HG03565 (cell line): ENCODE measurements around the gene ARHGEF40.

Experiments
- ATAC-seq: cut with Tn5 transposase; IDR thresholded peaks from one replicate; pipeline ENCODE4 v1.9.1; 2021; ENCODE audit warnings: mild to moderate bottlenecking, moderate library complexity; ENCODE audit not compliant: unreplicated experiment

Gene ARHGEF40

DNA sequence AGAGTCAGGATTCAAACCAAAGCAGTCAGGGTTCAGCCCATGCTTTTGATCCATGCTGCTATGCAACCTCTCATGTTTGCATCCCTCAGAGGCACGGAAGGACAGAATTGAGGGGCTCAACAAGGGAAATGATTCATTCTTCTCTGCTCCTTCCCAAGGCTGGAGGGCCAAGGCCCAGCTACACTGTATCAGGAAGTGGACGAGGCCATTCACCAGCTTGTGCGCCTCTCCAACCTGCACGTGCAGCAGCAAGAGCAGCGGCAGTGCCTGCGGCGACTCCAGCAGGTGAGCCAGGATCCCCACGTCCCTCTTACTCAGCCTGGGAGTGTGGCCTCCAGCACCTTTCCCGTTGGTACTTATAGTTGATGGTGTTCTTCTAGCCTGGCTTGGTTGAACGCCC is 8.6 kb downstream of the ARHGEF40 start:
- no peak for ATAC-seq

DNA sequence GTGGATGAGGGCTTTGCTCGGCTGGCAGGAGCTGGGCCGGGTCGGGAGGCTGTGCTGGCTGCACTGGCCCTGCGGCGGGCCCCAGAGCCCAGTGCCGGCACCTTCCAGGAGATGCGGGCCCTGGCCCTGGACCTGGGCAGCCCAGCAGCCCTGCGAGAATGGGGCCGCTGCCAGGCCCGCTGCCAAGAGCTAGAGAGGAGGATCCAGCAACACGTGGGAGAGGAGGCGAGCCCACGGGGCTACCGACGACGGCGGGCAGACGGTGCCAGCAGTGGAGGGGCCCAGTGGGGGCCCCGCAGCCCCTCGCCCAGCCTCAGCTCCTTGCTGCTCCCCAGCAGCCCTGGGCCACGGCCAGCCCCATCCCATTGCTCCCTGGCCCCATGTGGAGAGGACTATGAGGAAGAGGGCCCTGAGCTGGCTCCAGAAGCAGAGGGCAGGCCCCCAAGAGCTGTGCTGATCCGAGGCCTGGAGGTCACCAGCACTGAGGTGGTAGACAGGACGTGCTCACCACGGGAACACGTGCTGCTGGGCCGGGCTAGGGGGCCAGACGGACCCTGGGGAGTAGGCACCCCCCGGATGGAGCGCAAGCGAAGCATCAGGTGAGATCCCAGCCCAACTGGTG is 11.5 kb downstream of the ARHGEF40 start:
- ATAC-seq = no peak

DNA sequence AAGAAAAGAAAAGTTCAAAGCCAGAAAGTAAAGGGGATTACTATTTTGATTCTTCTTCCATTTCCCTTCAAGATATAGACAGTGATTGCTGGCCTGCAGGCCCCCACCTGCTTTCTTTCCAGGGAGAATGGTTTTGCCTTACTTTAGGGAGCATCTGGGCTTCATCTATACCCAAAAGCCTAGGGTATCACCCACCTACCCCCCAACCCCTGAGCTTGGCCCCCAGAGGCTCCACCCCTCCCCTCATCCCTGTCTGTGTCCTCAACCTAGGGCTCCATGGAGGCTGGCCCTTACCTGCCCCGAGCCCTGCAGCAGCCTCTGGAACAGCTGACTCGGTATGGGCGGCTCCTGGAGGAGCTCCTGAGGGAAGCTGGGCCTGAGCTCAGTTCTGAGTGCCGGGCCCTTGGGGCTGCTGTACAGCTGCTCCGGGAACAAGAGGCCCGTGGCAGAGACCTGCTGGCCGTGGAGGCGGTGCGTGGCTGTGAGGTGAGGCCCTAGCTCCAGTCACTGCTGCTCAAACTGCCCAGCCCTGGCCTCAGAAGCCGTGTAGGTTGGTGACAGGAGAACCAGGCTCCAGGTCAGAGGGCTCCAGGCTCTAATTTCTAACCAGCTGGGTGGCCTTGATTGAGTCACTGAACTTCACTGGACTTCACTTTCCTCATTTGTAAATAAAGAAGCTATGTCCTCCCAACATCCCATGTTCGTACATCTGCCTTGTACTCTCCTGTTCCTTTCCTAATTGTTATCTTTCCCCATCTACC is 13.6 kb downstream of the ARHGEF40 start:
- no peak for ATAC-seq

DNA sequence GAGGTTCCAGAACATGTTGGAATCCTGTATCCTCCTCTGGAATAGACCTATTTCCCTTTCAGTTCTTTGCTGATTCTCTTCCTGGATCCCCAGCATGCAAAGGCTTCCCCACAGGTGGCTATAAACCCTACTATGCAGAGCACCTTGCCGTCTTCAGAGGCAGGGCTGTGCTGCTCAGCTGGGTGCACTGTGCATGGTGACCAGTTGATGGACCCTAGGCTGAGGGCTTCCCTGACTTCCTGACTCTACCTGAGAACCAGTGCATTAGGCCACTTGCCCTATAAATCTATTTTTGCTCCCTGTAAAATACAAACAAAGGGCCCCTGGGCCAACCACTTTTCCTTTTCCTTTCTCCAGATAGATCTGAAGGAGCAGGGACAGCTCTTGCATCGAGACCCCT is 14.3 kb downstream of the ARHGEF40 start:
- ATAC-seq = no peak

DNA sequence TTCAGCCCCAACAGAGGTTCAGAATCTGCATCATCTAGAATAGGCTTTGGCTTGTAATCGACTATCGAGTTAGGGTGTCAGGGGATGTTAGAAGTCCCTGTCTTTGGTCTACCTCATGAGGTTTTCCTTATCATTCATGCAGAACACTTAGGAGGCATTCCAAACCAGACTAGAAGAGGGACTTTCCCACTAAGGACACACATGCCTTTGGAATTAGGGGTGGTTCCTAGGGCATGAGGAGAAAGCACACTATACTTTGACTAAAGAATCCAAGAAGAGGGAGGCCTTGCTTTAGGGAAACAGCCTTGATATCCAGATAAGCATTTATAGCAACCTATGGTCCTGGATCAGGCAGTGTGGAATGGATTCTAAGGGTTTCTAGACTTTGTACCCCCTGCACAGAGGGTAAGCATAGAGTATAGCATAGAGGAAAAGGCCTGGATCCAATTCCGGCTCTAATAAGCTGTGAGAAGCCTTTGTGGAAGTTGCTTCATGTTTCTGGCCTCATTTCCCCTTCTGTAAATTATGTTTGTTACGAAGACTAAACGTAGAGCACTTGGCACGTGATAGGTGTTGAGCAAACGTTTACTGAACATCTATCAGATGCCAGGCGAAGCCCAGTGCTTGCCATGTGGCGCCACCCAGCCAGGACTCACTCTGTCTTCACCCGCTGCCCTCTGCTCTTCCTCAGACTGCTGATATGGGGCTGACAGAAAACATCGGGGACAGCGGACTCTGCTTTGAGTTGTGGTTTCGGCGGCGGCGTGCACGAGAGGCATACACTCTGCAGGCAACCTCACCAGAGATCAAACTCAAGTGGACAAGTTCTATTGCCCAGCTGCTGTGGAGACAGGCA is 15.1 kb downstream of the ARHGEF40 start:
- ATAC-seq = no peak

DNA sequence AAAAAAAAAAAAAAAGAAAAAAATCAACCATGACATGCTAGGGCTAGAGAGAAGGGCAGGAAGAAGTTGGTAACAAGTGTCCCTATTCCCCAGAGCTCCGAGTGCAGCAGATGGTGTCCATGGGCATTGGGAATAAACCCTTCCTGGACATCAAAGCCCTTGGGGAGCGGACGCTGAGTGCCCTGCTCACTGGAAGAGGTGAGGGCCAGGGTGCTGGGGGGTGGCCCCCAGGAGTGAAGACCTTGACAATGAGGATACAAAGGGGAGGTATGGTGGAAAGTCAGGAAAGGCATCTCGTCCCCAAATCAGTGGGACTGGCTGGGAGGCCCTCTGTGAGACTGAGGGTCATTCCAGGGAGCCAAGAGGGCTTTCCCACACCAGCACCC is 16.8 kb downstream of the ARHGEF40 start:
- ATAC-seq = no peak

DNA sequence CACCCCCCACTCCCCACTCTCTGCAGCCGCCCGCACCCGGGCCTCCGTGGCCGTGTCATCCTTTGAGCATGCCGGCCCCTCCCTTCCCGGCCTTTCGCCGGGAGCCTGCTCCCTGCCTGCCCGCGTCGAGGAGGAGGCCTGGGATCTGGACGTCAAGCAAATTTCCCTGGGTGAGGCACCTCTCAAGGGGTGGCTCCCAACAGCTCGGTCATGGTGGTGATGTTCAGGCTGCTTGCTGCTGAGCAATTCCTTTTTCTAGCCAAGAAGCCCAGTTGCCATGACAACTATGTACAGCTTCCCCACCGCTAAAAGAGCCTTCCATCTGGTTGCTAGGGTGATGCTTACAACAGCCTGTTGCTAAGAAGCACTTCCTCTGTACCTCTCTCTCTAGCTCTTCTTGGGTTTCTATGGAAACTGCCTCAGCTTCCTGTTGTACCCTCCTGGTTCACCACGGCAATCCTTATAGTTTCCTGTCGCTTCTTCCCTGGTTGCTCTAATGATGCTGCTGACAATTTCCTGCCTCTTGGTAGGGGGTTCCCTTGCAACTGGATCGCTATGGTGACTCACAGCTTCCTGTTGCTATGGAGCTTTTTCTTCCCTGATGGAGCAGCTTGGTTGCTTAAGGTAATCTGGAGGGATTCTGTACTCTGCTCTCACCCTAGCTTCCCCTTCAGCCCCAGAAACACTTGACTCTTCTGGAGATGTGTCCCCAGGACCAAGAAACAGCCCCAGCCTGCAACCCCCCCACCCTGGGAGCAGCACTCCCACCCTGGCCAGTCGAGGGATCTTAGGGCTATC is 17.4 kb downstream of the ARHGEF40 start:
- peak; percentile 57 for ATAC-seq

DNA sequence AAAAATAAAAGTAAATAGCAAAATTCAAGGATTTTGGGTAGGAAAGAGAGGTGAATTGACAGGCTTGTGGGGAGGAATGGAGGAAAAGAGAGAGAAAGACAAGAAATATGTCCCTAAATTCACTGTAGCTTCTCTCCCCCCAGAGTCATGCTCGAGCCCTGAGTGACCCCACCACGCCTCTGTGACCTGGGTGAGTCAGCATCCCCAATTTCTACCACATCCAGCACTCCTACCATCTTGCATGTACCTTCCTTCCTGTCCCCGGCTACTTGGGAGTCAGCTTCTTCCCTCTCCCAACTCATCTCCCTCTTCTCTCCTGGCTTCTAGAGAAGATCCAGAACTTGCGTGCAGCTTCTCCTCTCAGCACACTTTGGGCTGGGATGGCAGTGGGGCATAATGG is 18.6 kb downstream of the ARHGEF40 start:
- ATAC-seq = no peak

DNA sequence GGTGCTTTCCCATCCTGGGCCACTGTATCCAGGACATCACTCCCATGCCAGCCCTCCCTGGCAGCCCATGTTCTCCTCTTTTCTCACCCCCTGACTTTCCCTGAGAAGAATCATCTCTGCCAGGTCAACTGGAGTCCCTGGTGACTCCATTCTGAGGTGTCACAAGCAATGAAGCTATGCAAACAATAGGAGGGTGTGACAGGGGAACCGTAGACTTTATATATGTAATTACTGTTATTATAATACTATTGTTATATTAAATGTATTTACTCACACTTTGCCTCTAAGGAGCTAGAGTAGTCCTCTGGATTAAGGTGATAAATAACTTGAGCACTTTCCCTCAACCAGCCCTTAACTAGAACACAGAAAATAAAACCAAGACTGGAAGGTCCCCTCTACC is 19.2 kb downstream of the ARHGEF40 start:
- no peak for ATAC-seq

DNA sequence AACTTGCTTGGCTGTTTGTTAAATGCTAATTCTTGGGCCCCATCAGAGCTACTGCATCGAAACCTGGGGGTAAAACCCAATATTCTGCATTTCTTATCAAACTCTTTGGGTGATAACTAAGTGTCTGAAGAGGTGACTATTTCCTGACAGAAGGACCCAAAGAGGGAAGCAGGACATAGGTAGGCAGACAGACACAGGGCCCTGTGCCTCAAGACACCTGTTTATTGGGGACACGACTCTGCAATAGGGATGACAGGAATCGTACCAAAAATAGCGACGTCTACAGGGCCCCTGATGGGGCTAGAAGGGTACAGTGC is 19.7 kb downstream of the ARHGEF40 start:
- ATAC-seq = no peak

DNA sequence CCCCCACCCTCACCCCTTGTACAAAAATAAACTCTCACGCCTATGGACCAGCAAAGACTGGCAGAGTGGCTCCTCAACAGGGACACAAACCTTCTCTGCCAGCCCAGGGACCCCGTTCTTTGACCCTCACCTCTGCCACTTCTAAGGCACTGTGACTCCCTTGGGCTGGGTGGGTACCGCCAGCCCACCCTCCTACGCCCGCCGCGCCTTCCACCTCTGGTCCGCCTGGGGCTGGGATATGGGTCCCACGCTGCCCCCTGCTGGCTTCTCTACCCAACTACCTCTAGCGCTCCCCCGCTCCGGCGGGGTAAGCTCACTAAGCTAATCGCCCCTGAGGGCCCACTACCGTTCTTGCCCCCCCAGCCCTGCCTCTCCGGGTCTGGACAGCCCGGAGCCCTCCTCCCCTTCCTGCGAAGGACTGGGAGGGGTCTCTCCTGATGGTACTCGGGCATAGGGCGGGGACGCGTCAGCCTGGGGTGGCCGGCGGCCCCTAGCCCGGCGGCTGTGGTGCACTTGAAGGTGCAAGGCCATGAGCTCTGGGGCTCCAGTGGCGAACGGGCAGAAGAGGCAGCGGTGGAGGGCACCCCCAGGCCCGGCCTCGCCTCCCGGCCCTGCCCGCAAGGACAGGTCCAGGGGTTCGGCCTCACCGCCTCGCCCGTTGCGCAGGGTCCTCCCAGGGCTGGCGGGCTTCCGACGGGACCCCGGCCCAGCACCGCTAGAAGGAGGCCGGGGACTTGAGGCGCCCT is 20.3 kb downstream of the ARHGEF40 start:
- ATAC-seq = no peak

DNA sequence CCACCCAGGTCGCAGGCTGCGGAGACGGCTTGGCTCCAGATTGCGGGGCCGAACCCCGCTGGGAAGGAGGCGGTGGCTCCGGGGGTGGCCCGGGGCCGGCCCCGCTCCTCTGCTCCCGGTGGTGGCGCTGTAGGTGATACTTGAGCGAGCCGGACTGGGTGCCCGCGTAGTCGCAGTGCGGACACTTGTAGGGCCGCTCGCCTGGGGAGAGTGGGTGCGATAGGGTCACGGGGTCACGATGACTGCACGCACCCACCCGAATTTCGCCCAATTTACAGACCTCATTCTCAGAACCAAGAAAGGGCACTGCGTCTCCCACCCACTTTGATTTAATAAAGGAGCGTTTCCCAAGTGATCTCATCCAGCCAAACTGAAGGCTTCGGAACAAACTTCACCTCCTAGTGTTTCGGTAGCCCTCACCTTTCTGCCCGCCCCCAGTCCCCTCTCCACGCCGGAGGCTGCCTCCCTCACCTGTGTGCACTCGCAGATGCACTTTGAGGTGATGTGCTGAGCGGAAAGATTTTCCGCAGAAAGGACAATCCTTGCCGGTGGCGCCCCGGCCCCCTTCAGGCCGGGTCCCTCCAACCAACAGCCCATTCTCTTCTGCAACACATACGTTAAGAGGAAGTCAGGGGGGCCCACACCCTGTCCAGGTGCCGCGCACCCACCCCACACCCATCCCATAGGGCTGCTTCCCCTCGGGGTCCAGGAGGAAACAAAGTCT is 21.0 kb downstream of the ARHGEF40 start:
- no peak for ATAC-seq

DNA sequence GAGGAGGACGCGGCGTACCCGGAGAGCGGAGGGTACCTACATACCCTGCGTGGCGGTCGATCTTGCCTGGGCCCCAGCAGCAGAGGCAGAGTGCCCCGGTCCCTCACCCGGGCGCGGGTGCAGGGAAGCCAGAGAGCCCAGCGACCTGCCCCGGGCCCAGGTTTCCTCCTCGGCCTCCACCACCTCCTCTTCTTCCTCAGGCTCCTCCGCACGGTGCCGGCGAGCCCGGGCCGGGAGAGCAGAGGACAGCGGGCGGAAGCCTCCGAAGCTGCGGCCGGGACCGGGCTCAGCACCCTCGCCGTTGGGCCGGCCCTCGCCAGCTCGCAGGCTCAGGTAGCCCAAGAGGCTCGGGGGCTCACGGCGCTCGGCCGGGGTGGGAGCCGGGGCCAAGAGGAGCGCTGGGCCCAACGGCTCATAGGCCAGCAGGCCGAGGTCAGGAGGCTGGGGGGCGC is 21.7 kb downstream of the ARHGEF40 start:
- ATAC-seq = no peak

DNA sequence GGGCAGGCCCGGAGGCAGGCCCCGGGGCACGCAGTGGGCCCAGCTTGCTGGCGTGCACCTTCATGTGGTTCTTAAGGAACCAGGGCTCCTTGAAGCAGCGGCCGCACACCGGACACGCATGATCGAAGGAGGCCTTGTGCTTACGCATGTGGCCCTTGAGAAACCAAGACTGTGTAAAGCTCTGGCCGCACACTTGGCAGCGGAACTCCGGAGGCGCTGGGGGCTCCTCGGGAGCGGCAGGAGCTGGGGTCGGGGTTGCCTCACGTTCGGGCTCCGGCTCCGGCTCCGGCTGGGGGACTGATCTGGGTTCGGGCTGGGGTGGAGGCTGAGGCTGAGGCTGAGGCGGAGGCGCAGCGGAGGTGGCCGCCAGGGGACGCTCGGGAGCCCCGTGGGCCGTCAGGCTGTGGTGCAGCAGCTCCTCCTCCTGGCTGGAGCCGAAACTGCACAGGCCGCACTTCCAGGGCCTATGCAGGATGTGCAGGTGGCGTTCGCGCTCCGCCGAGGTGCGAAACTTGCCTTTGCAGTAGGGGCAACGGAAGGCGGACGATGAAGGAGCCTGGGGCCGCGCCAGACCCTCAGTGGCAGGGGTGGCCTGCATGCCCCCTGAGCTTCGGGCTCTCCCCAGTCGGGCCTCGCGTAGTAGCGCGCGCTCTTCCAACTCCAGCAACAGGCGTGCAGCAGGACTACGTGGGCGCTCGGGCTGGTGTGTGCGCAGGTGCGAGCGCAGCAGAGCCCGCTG is 22.3 kb downstream of the ARHGEF40 start:
- peak; percentile 78 for ATAC-seq

DNA sequence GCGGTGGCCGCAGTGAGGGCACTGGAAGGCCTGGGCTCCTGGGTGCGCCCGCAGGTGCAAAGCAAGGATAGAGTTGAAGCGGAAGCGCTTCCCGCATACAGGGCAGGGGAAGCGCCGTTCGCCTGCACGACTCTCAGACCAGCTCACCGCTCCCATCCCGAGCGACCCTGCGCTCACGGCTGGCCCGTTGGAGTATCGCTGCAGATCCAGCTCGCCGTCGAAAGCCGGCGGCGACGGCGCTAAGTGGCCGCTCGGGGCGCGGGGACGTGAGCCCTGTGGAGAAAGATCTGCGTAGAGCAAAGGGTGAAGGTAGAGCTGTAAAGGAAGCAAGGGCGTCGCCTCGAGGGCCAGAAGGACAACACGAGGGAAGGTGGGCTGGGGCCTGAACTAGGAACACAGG is 22.9 kb downstream of the ARHGEF40 start:
- no peak for ATAC-seq

DNA sequence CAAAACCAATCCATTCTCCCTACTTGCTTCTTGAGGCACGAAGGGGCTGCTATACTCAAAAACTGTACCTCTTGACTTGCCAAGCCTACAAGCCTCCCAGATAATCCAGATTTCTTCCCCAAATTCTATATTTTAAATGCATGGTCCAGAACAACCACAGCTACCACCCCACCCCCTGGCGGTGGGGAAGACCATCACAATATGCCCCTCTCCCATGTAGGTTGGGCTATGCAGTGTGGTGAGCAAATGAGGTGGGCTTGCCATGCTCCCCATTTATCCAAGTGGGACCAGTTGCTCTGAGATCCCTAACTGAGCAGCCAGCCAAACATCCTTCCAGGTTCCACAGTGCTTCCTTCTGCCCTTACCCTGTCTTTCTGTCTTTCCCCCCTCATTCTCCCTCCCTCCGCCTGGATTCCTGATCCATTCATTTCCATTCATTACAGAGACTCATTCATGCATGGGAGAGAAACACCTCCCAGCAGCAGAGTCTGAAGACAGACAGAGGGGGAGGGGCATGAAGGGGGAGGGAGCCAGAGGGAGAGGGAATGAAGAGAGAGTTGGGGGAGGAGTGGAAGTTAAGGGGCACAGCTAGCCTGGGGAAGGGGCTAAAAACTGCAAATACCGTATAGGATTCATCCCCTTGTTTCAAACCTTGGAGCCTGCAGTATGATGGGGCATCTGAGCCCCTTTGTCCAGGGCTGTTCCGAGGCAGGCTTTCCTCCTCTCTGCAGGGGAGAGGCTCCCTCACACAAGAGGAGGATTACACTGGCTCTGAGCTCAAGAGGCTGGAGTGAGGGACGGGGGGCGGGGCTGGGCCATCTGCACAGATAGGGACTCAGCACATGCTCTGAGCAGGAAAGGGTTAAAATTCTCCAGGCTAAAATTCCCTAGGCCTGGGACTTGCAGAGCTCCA is 23.9 kb downstream of the ARHGEF40 start:
- ATAC-seq = no peak

DNA sequence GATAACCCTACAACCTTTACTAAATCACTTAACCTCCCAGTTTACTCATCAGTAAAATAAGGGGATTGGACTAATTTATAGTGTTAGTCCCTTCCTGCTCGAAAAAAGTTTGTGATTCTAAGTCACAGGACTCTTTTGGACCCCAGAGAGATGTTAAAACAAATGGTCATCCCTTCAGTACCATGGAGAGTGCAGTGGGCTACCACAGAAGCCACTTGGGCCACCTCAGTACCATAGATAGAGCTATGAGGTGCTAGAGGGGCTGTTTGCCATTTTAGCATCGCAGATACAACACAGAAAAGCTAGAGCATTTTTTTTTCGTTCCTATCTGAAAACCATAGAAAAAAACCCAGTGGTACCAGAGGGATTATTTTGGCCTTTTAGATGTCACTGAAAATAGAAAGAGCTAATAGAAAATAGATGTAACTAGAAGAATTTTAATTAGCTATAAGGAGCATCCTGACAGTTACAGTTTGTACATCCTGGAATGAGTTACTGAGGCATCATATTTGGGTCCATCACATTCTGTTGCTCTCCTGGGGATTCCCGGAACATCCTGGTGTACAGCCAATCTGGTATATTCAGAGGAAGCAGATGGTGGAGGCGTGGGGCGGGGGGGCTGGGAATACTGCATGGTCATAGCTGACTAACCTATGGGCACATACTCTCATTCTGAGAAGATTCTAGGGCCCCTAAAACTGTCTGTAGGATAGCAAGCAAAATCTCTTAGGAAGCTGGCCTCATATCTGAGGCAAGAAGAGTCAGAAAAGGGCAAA is 25.5 kb downstream of the ARHGEF40 start:
- ATAC-seq = no peak
